Measurements from ENCODE around the gene DIO3.

Gene DIO3

DNA sequence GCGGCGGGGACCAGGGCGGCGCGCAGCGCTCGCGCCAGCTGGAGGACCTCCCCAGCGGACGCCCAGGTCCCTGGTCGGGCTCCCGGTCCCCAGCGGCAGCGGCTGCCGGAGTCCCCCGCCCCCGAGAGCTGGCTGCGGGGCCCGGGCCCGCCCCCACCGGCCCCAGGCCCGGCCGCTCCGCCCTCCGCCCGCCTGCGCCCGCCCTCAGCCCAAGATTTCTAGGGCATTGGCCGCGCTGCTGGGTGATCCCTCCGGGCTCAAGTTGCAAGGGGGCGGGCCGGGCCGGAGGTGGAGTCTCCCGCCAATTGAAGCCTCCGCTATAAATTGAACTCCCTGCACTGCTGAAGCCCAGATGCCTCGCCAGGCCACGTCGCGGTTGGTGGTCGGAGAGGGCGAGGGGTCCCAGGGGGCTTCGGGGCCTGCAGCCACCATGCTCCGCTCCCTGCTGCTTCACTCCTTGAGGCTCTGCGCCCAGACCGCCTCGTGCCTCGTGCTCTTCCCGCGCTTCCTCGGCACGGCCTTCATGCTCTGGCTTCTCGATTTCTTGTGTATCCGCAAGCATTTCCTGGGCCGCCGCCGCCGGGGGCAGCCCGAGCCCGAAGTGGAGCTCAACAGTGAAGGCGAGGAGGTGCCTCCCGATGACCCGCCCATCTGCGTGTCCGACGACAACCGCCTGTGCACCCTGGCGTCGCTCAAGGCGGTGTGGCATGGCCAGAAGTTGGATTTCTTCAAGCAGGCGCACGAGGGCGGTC is at the start of gene DIO3:
TSS of gene DIO3 (plus strand) at position 351 of the 752 bp plus-strand sequence.
- DNase-seq: no peak

DNA sequence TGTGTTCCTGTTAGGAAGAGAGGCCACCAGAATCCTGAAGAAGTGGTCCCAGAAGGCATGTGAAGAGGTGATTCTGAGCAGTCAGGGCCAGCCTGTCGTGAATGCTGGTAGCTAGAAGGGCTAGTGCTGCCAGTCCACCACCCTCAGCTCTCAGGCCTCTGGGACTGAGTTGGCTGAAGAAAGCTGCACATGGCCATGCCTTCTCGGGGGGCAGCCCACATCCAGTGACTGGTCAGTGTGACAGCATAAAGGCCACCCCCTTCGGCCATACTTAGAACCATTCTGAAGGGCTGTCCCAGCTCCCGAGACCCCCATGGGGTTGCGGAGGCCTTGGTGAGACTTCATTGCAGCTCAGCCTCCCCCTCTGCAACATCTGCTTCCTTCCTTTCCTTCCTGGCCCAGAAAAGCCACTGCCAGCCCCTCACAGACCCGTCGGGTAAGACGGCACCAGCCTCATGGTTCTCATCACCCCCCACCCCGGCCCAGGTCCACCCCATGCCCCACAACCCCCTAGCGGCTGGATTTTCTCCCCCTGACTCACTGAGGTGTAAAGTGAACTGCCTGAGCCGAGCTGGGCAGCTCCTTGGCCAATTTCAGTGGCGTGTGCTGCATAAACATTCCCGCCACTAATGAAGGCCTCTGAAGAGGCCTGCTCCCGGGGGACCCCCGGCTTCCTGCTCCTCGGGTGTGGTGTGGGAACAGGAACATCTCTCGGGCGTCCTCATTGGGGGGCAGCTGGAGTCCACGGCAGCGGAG is 49.5 kb upstream of the DIO3 start:
- DNase-seq: no peak

DNA sequence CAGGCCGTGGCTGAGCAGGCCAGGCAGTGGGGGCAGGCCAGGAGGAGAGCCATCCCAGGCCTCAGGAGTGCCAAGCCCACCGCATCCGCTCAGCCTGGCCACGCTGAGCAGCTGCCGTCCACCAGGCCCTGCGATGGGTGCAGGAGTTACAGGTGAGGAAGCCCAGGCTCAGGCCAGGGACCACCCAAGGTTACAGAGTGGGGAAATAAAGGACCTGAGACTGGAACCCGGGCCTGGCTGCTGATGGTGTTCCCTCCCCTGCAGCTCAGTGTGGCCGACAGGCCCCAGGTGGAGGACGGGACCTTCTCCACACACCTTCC is 49.0 kb upstream of the DIO3 start:
- no peak for DNase-seq

DNA sequence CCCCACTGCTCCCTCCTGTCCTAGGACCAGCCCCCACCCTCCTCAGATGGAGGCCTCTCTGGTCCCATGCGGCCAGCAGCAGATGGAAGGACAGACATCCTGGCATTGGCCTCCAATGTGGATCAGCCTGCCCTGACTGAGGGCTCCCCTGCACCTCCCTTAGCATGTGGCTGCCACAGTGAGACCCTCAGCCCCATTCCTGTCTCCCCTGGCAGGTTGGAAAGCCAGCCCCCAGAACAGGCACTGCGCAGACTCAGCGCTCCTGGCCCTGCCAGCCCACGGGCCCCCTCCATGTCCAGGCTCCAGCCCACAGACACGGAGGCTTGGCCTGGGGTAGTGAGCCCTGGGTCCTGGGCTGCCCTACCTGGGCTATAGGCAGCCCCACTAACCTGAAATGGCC is 47.2 kb upstream of the DIO3 start:
- DNase-seq: no peak

DNA sequence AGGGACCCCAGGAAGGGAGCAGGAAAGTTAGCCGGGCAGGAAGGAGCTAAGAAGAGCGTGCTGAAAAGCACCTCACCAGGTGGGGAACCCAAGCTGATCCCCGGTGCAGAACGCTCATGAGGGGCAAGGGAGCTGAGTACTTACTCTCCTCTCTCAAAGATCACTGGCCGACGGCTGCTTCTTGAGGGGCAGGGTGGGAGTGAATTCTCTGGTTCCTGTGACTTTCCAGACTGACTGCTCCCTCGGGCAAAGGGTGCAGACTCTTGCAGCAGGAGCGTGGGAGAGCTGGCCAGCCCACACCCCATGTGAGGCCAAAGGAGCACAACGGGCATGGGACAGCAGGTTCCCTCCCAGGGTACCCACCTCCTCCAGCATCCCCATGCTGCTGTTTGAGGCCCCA is 44.9 kb upstream of the DIO3 start:
- DNase-seq: no peak

DNA sequence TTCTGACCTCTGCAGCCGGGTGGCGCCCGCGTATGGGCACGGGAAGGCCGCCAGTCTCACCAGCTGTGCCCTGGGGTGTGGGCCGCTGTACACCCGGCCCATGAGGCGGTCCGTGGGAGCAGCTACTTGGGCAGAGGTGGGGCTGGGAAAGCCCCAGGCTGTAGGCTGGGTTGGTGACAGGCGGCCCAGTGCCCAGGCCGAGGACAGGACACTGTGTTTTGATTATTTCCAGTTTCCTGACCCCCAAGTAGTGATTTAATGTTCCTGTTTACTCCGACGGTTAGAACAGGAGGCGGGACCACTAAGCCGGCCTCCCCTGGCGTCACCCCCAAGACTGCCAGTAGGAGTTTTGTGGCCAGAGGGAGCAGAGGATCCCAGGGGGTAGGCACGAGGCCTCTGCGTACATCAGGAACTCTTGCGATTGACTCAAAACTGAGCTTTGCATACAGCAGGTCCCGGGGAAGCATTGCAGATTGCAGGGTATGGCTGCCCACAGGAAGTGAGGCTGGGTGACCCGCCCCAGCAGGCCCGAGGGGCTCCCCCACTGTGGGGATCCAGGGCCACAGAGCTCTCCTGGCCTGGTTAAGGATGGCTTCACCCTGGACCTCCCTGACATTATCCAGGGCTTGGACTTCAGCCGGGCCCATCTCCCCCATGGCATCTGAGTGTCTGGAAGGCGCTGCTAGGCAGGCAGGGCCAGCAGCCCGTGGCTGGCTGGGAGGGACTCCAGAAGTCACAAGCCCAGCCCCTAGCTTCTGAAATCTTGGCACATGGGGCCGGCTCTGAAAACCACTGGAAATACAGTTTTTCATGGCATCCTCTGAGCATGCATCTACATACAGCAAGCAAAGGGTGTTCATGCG is 42.5 kb upstream of the DIO3 start:
- peak; percentile 10 to 19 (median 10) for DNase-seq

DNA sequence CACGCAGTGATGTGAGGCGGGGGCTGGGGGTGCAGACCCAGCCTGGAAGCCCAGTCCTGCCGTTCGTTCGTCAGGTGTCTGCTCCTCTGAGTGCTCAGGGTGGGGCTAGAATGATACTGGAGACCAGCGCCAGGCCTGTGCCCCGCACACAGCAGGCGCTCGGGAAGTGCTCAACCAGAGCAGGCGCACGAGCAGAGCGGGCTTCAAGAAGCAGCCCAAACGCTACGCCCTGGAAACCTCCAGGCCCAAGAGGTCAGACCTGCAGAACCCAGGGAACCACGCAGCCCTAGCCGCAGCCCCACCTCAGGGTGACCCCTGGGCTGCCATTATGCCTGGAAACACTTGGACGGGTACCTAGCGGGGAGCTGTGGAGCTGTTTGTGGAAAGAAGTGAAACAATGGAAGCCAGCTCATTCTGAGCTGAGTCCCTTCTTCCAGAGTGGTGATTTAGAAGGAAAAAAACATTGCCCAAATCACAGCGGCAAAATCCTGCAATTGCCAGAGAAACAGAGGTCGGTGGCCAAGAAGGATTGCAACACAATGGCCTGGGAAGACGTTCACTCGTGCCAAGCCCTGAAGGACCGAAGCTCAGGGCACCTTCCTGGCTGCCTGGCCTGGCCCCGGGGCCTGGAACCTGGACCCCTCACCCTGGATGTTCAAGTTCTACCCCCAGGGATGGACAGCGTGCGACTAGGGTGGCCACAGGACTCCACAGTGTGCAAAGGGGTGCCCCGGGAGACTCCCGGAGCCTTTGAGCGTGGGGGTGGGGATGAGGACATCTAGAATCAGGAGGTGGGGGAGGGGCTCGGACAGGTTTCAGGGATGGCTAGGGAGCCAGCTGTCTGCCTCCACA is 40.4 kb upstream of the DIO3 start:
- DNase-seq: no peak

DNA sequence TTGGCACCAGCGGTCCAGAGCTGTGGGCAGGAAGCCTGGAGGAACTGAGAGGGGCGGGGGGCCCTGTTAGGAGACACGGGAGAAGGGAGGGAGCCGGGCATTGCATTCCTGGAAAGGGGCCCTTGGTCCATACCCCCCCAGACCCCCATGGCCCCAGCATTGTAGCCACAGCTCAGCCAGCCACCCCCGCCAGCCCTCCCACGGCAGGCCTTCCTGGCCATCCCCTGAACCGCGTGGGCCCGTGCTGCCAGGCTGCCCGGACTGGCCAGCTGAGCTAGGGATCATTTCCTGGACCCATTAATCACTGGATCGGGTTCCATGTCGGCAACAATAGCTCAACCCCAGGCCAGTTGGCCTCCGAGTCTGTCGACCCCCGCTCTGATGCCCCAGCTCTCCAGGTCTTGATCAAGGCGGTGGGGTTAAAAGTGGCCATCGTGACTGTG is 39.8 kb upstream of the DIO3 start:
- DNase-seq: no peak

DNA sequence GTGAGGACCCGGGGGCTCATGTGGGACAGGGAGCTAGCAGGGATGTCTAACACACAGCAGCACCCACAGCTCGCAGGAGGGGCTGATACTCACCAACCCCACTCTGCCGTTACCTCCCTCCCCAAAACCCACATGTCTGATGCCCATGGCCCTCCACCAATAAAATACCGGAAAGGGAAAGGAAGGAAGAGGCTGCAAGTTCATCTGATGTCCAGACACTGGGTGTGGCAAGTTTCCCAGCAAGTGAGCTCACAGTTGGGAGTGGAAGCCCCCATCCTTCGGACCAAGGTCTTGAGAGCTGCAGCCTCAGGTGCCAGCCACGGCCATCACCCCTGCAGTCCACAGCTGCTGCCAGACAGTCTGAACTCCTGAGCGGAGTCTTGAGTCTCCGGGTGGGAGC is 39.3 kb upstream of the DIO3 start:
- DNase-seq: no peak

DNA sequence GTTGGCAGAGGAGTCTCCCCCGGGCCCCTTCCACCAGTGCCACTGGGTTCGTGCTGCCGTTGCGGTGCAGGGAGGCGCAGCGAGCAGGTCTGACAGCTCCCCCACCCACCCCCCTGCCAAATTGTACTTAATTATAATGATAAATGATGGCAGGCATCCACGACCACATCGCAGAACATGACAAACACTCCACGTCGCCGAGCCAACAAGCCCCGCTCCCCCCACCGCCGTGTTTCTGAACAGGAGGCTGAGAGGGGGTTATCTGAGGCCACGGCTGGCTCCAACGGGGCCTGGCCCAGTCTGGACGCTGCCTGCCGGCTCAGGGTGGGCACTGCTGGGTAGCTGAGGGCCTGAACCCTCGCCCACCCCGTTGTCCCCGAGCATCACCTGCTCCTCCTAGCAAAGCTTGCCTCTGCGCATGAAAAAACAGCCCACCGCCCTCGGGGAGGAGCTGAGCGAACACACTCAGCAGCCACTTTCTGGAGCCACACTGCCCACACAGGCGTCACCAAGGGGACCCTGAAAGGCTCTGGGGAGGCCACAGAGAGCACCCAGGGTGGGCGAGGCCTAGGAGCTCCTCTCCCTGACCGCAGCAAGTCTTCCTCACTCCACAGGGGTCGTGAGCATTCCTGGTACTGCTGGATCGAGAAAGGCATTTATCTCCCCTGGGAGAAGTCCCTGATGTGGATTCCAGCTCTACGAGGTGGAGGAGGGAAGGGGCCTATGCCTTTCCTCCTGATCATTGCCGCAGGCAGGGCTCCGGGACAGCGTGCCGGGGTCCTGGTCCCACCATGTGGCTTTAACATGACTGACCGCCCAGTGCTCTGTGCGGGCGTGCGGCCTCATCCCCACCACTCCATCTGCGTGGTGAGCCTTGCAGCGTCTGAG is 35.4 kb upstream of the DIO3 start:
- no peak for DNase-seq

DNA sequence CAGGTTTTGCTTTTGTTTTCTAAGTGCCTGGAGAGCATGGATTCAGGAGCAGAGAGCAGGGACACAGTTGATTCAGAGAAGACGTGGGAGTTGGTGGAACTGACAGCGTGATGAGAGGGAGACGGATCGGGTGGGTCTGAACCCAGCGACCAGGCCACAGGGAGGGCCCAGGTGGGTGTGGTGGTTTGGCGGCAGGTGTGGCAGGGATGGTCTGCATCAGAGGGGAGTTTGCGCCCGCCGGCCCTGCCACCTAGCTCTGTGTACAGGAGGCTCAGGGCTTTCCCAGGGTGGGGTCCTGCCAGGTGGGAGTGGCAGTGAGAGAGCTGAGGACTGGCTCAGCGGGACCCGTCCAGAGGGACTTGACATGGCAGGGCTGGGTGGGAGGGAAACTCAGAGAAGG is 33.3 kb upstream of the DIO3 start:
- DNase-seq: no peak

DNA sequence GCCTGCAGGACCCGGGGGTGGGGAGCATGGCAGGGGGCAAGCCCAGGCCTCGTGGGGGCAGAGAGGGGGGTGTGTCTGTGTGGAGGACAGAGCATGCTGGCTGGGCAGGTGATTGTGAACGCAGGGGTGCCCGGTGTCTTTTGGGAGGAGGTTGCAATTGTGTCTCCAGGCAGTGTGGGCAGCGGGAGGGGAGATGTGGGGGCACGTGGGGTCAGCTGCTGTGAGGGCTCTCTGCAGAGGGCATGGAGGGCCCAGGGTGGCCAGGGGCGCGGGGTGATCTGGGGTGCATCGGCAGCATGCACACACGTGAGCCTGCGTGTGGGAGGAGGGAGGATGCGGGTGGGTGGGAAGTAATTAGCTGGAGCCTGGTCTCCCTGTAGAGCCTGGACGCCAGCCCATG is 32.2 kb upstream of the DIO3 start:
- DNase-seq: no peak

DNA sequence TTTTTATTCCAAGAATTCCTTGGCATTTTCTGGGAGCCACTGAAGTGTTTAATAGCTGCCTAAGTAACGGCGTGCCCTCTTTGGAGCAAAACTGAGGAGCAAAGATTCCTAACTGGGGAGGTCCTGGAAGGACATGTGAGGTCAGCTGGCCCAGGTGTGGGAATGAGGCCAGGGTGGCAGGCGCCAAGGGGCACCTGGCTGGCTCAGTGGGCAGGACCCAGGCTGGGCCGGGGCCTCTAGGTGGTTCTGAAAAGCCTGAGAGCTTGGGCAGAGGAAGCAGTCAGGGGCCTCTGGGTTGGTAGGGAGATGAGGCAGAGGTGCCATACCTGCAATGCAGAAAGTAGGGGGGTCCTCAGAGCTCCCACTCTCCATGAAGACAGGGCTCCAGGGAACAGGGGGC is 27.1 kb upstream of the DIO3 start:
- DNase-seq: no peak

DNA sequence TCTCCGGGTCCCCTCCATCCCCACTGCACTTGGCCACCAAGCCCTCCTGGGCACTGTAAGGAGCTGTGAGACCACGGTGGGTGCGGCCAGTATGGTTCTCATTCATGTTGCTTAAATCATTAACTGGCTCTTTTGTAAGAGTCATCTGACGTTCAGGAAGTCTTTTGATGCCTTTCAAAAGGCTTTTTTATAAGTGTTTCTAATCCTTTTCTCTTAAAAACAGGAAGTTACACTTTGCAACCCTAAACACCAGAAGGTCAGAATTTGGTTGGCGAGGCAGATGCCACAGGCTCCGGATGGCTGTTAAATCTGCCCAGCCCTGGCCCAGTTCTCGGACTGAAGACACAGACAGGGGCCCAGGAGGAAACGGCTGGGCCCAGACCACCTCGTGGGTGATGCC is 26.1 kb upstream of the DIO3 start:
- peak; percentile 44 to 69 (median 57) for DNase-seq

DNA sequence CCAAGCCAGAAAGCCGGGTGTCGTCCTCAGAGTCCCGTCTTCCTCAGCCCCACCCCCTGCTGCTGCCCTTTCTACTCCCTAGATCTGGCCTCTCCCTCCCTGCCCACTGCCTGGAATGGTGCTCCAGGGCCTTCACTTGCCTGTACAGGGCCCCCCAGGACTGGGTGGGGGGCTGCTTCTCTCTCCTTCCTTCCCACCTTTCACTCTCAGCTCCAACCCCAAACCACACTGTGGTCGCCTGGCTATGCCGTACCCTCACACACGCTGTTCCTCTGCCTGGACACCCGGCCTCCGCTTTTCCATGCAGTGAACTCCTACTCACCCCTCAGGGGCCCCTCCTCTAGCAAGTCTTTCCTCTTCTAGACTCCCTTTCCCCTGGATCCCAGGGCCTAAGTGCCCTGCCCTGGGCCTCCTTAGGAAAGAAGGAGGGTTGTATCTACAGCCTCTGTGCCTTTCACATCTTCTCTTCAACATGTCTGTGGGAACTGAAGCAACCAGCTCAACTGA is 25.5 kb upstream of the DIO3 start:
- DNase-seq: no peak

DNA sequence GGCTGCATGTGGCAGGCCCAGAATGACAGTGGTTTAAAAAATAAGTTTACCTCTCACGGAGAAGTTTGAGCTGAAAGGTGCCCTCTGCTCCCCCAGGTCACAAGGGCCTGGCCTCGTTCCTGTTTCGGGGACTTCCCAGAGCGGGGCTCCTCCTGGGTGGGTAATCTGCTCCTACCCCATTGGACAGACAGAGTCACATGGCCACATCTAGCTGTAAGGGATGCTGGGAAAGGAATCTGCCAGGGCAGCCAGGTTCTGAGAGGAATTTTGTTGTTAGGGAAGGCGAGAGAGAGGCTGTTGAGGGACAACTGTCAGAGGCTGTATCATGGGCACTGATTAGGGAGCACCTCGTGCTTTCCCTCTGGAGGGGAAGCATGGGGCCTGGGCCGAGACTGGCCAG is 24.0 kb upstream of the DIO3 start:
- DNase-seq: no peak

DNA sequence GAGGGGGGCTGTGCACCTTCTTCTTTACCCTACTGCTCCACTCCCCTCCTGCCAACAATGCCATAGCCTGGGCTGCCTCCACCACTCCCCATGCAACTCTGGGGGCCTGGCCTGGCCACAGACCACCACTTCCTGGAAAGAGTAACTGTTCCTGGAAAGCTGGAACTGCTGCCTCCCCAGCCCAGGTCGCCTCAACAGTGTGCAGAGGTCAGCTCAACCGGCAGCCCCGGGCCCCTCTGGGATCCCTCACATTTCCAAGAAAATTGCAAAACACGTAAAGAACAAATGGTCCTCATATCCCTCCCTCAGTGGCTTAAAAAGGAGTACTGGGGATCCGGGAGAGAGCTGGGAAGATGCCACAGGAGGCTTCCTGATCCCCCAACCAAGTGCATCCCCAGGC is 22.4 kb upstream of the DIO3 start:
- DNase-seq: no peak

DNA sequence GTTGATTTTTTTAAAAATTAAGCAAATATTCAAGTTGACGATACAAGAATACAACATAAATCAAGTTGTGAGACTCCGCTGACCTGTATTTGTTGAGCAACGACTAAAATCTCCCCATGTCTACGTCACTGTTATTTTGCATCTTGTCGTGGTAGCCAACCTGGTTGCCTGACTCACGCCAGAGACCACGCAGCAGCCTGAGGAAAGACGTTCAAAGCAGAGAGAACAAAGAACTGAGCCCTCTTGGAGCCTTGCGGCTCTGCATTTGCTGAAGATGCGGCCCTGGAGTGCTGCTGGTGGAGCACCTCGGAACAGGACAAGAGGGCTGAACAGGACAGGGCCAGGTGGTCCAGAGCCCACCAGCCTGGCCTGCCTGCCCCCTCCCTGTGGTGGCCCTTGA is 21.4 kb upstream of the DIO3 start:
- no peak for DNase-seq

DNA sequence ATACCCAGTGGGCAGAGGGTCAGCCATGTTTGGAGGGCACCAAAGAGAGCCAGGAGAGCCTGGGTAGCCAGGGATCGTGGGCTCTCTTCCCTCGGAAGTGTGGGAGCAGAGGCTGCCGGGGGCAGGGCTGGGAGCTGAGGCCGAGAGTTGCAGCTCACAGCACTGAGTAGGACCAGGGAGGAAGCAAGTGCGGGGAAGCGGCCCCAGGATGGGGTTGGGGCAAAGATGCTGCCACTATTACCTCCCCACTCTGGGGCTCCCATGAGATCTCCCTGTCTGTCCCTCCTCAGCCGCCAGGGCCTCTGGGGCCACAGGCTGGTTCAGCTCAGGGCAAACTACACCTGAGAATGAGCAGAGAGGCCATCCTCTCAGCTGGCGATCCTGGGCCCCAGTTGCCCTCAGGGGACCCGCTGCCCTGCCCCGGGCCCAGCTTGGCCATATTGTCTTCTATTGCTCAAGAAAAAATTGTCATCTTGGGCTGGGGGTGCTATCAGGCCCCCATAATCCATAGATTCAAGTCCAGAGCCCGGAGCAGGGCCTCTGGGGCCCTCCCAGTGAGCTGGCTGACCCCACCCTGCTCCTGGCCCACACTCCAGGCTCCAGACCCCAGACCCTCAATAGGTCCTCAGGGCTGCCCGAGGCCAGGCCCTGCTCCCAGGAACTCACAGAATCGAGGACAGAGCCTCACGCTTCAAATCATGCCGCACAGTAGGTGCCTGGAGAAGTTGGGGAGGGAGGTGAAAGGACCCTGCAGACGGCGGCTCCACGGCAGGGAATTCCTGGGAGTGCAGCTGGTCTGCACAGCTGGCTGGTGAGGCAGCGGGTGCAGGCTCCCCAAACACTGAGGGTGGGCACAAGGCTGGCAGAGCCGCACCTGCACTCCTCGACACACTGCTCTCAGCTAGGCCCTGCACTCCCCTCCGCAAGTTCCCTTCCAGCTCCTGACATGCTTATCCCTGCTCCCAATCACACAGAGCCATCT is 20.5 kb upstream of the DIO3 start:
- DNase-seq: no peak

DNA sequence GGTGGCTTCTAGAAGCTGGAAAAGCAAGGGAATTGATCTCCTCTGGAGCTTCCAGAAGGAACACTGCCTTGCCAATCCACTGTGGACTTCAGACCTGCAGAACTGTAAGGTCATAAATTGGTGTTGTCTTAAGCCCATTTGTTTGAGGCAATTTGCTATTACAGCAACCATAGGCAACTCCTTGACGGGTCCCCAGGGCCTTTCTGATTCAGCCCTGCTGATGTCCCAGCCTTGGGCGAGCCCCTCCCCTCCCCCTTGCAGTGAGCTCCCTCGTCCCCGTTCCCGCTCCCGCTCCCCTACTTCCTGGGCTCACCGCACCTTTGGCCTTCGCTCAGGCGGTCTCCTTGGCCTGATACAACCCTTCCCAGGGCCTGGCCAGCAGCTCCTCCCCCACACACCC is 18.9 kb upstream of the DIO3 start:
- DNase-seq: no peak
